Neutrophil (primary cell): Measurements from ENCODE around the gene PSMA1.

ENCODE experiments used
- H3K27ac ChIP-seq: fragments of 200-600 bp; sonication (generic); 2 replicates; pipeline ENCODE4 v1.5.1; 2016; ENCODE audit warnings: mild to moderate bottlenecking, moderate library complexity
- H3K27me3 ChIP-seq: fragments of 200-600 bp; sonication (generic); 2 replicates; pipeline ENCODE4 v1.6.0; 2016; ENCODE audit warnings: mild to moderate bottlenecking
- H3K36me3 ChIP-seq: fragments of 200-600 bp; sonication (generic); 2 replicates; pipeline ENCODE4 v1.5.1; 2017
- H3K4me1 ChIP-seq, 2 experiments: fragments of 200-600 bp in 1 of 2; sonication (generic) in 1 of 2; 1 replicate in 1 of 2; 2 replicates in 1 of 2; pipeline versions ENCODE4 v1.5.1 to v1.6.1; 2013 to 2016; ENCODE audit warnings: low read depth in 1 of 2, low read length in 1 of 2, mild to moderate bottlenecking in 1 of 2, moderate library complexity in 1 of 2; ENCODE audit not compliant: control insufficient read depth in 1 of 2, insufficient read depth in 1 of 2
- H3K4me3 ChIP-seq, 2 experiments: fragments of 200-600 bp in 1 of 2; sonication (generic) in 1 of 2; 1 replicate in 1 of 2; 2 replicates in 1 of 2; pipeline ENCODE4 v1.5.1; 2013 to 2016; ENCODE audit warnings: low read depth in 1 of 2, low read length in 1 of 2, mild to moderate bottlenecking in 1 of 2, moderate library complexity in 1 of 2
- H3K9me3 ChIP-seq: fragments of 200-600 bp; sonication (generic); 2 replicates; pipeline ENCODE4 v1.5.1; 2016
- CTCF ChIP-seq: fragments of 200-600 bp; sonication (generic); IDR thresholded peaks from 2 replicates; pipeline ENCODE4 v1.5.1; 2016; ENCODE audit warnings: antibody characterized with exemption

PSMA1 gene

GRCh38 chr11:14529321-14529720 is 9.1 kb upstream of the PSMA1 start:
- Histone ChIP-seq H3K27me3 (no peaks in the 10 kb centered on the region), H3K4me1 (no peaks in the 10 kb centered on the region), H3K36me3 (no peaks in the 10 kb centered on the region), H3K4me3 (no peak overlapping the region), H3K9me3 (no peaks in the 10 kb centered on the region), H3K27ac (no peak overlapping the region)
- no peak for TF ChIP-seq CTCF

DNA sequence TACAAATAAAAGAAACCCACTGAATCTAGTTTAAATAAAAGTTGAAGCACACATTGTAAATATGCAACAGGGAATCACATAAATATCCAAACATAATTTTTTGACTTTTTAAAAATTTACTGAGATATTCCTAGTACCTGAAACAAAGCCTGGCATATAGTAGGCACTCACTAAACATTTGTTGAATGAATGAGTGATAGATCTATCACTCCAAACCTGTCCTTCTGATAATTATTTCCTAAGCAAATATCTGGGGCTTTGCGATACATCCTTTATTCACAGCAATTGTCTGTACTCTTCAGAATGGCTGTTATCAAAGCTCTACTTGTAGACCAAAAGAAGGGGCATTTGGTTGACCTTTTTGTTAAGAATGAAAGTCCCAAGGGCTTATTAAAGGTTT is 2.6 kb upstream of the PSMA1 start:
- H3K4me1 ChIP-seq = peaks cover 16 to 21% of the 10 kb centered on the region in 2 experiments
- no peaks in the 10 kb centered on the region for H3K9me3 ChIP-seq
- H3K36me3 ChIP-seq = no peaks in the 10 kb centered on the region
- H3K27ac ChIP-seq = no peak overlapping the region
- no peak for TF ChIP-seq CTCF
- H3K4me3 ChIP-seq = no peak overlapping the region
- H3K27me3 ChIP-seq = no peaks in the 10 kb centered on the region

- H3K4me1 ChIP-seq = peaks cover 16 to 21% of the 10 kb centered on the region in 2 experiments
- no peak overlapping the region for H3K27ac ChIP-seq
- H3K36me3 ChIP-seq = peaks cover 3% of the 10 kb centered on the region
- H3K9me3 ChIP-seq = no peaks in the 10 kb centered on the region
- no peak for TF ChIP-seq CTCF
- no peak overlapping the region for H3K4me3 ChIP-seq
- no peaks in the 10 kb centered on the region for H3K27me3 ChIP-seq
Observed at GRCh38 chr11:14522245-14522644, 2.1 kb upstream of the PSMA1 start.

DNA sequence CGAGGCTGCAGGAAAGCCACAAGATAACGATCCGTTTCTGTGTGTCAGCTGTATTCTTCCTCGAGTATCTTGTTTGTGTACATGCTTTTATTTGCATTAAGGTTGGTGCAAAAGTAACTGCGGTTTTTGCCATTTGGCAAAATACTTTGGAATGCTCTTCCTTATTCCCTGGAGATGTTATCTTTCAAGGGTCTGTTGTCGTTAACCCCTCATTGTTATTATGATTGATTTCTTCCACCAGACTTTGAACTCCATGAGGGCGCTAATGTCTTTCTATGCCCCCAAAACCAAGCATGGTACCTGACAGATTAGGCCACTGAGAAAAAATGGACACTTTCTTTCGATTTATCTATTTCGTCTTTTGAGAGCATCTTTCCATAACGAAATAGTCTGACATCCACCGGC is 563 bp upstream of the PSMA1 start:
- TF ChIP-seq CTCF = no peak
- Histone ChIP-seq H3K4me1 (peaks cover 16 to 21% of the 10 kb centered on the region in 2 experiments), H3K9me3 (no peaks in the 10 kb centered on the region), H3K36me3 (peaks cover 16% of the 10 kb centered on the region), H3K27me3 (no peaks in the 10 kb centered on the region), H3K4me3 (peak overlapping the region; percentile 77 to 95), H3K27ac (peak overlapping the region; percentile 94)

- Histone ChIP-seq H3K9me3 (no peaks in the 10 kb centered on the region), H3K4me1 (peaks cover 16 to 21% of the 10 kb centered on the region in 2 experiments), H3K36me3 (peaks cover 25% of the 10 kb centered on the region), H3K4me3 (peak overlapping the region; percentile 77 to 95), H3K27ac (peak overlapping the region; percentile 94), H3K27me3 (no peaks in the 10 kb centered on the region)
- TF ChIP-seq CTCF = no peak
Observed at GRCh38 chr11:14519597-14519916, 629 bp downstream of the PSMA1 start.

GRCh38 chr11:14518820-14519219 is 1.4 kb downstream of the PSMA1 start:
- no peak for TF ChIP-seq CTCF
- Histone ChIP-seq H3K27me3 (no peaks in the 10 kb centered on the region), H3K4me3 (peak overlapping the region; percentile 77 to 95), H3K9me3 (no peaks in the 10 kb centered on the region), H3K27ac (peak overlapping the region; percentile 94), H3K36me3 (peaks cover 33% of the 10 kb centered on the region), H3K4me1 (peaks cover 16 to 21% of the 10 kb centered on the region in 2 experiments)
